ENCODE measurements around the gene SNTG2. TPM values are rescaled to one million over a fixed set of nuclear protein-coding genes. Genes with fewer than 3 reads are reported as not detected.
"Not testable (repeated sequence)": the region's sequence is repeated elsewhere in the genome, so short reads cannot be mapped to it uniquely, and the experiment has no call there.

The SNTG2 gene
- total and polyA plus RNA-seq, 7 donors = 0.26 to 1.7 (median 0.73) TPM; not detected in 2

DNA sequence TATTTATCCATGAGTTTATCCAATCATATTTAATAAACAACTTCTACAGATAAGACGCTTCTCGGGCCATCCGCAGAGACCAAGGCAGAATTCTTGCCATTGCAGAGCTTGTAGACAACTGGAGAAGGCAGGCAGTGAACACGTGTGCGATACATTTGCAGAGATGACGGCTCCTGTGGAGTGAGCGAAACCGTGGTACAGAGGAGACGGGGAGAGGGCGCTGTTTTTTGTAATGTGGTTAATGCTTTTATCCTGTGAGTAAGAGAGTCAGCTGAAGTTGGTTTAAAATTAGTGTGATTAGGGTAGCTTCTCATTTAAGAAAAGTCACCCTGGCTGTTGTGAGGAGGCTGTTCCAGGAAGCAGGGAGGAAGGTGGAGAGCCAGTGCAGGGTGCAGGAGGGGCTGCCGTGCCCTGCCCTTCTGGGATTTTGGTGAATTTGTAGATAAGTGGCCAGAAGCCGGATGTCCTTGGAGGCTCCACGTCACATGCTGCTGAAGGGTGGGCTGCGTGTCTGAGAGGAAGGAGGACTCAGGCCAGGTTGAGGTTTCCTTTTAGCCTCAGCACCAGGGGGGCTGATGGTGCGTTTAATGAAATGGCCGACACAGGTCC, 151.4 kb downstream of the SNTG2 start:
- H3K4me1 ChIP-seq = no peaks in the 10 kb centered on the region
- intact Hi-C loops (cut with DNase I) = no loop called here
- no peak overlapping the region for H3K4me3 ChIP-seq
- no peak overlapping the region for H3K27ac ChIP-seq
- no peaks in the 10 kb centered on the region for H3K36me3 ChIP-seq (ENCODE audit: insufficient read depth in 1 of 2, low read depth in 1 of 2)
- DNase-seq = no peak
- peaks cover 0 to 4% (median 0%) of the 10 kb centered on the region in 3 donors for H3K27me3 ChIP-seq (ENCODE audit: insufficient read depth in 3 of 3, low read length in 2 of 3)
- ATAC-seq = no peak
- no peaks in the 10 kb centered on the region for H3K9me3 ChIP-seq
- WGBS, 3 donors = 59 to 70% (median 65%) methylated on average over 16 of the region's 16 CpGs
- no peak for TF ChIP-seq CTCF (IDR thresholded peaks at IDR 0.05)

- WGBS, 3 donors = 53 to 67% (median 54%) methylated on average over 8 of the region's 8 CpGs
- Histone ChIP-seq H3K9me3 (no peaks in the 10 kb centered on the region), H3K36me3 (ENCODE audit: insufficient read depth in 1 of 2, low read depth in 1 of 2) (no peaks in the 10 kb centered on the region), H3K4me1 (no peaks in the 10 kb centered on the region), H3K4me3 (no peak overlapping the region), H3K27me3 (ENCODE audit: insufficient read depth in 3 of 3, low read length in 2 of 3) (peaks cover 0 to 2% (median 0%) of the 10 kb centered on the region in 3 donors), H3K27ac (no peak overlapping the region)
- intact Hi-C loops (cut with DNase I) = no loop called here
- no peak for ATAC-seq
- DNase-seq = no peak
- TF ChIP-seq CTCF (IDR thresholded peaks at IDR 0.05) = no peak
Measured at GRCh38 chr2:1104364-1104763, 153.7 kb downstream of the SNTG2 start.

DNA sequence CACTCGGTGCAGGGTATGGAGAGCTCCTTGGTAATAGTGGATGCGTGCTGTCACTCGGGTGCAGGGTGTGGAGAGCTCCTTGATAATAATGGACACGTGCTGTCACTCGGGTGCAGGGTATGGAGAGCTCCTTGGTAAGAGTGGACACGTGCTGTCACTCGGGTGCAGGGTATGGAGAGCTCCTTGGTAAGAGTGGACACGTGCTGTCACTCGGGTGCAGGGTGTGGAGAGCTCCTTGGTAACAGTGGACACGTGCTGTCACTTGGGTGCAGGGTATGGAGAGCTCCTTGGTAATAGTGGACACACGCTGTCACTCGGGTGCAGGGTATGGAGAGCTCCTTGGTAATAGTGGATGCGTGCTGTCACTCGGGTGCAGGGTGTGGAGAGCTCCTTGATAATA, 155.7 kb downstream of the SNTG2 start:
- H3K27ac ChIP-seq; H3K36me3 ChIP-seq (ENCODE audit: insufficient read depth in 1 of 2, low read depth in 1 of 2); H3K27me3 ChIP-seq (ENCODE audit: insufficient read depth in 3 of 3, low read length in 2 of 3); DNase-seq; H3K4me1 ChIP-seq; intact Hi-C loops (cut with DNase I); H3K9me3 ChIP-seq; ATAC-seq; H3K4me3 ChIP-seq: not testable (repeated sequence)
- WGBS, 3 donors = 83 to 89% (median 88%) methylated on average over 10 to 13 of the region's 14 CpGs

DNA sequence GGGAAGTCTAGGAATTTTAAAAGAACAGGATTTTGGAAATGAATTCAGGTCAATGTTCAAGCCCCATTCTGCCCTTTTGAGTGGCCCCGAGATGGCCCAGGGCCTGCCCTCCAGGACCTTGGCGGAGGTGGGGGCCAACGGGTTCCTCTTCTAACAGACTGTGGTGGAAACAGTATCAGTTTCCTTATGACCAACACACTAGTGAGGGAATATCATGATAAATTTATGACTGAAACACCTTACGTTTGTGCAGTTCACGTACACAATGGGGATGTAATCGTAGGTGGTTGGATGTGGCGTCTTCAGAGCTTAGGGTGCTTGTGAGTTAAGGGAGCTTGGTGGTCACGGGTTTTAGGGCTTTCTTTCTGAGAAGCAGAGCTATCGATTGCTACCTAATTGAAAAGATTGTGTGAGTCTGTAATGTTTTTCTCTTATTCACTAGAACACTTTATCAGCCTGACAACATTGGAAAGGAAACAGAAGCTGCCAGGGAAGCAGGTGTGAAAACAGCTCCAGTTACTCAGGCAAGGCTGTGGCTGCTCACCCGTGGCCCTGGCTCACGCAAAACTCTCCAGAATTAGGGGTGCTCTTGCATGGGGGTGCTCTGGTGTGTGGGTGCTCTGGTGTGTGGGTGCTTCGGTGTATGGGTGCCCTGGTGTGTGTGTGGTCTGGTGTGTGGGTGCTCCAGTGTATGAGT, 165.3 kb downstream of the SNTG2 start:
- ATAC-seq = no peak
- intact Hi-C loops (cut with DNase I) = no loop called here
- no peak for DNase-seq
- Histone ChIP-seq H3K4me1 (no peaks in the 10 kb centered on the region), H3K4me3 (no peak overlapping the region), H3K36me3 (ENCODE audit: insufficient read depth in 1 of 2, low read depth in 1 of 2) (no peaks in the 10 kb centered on the region), H3K27ac (no peak overlapping the region), H3K27me3 (ENCODE audit: insufficient read depth in 3 of 3, low read length in 2 of 3) (no peaks in the 10 kb centered on the region), H3K9me3 (no peaks in the 10 kb centered on the region)
- TF ChIP-seq CTCF (IDR thresholded peaks at IDR 0.05) = no peak
- WGBS, 3 donors = 63 to 70% (median 65%) methylated on average over 12 of the region's 12 CpGs

DNA sequence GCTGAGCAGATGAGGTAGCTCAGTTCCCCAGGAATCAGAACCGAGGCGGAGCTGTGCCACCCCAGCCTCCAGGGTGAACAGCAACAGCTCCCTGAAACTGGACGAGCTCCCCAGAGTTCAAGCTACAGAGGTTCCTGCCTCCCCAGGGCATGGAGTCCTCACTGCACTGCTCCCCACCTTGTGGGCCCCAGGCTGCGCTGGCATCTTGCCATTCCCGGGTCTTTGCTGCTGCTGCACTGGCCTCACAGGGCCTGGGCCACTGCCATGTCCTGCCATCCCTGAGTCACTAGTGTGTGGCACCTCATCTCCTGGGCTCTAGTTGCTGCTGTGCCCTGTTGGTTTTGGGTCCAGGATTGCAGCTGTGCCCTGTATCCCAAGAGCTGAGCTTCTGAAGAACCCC, 166.9 kb downstream of the SNTG2 start:
- Histone ChIP-seq H3K4me3 (no peak overlapping the region), H3K4me1 (no peaks in the 10 kb centered on the region), H3K36me3 (ENCODE audit: insufficient read depth in 1 of 2, low read depth in 1 of 2) (no peaks in the 10 kb centered on the region), H3K9me3 (no peaks in the 10 kb centered on the region), H3K27me3 (ENCODE audit: insufficient read depth in 3 of 3, low read length in 2 of 3) (no peaks in the 10 kb centered on the region), H3K27ac (no peak overlapping the region)
- intact Hi-C loops (cut with DNase I) = no loop called here
- no peak for TF ChIP-seq CTCF (IDR thresholded peaks at IDR 0.05)
- 62 to 81% (median 65%) methylated on average over 5 of the region's 5 CpGs for WGBS, 3 donors
- DNase-seq (no peak), ATAC-seq (no peak)
